KBM-7 (cell line): Measurements from ENCODE around the gene TSPEAR.
"Not testable (repeated sequence)": the region's sequence is repeated elsewhere in the genome, so short reads cannot be mapped to it uniquely, and the experiment has no call there.

Experiments used
- DNase-seq: peaks from one replicate; pipeline ENCODE4 v3.0.0-alpha.2; 2015
- in situ Hi-C: fragments of 300-500 bp; cut with MboI; formaldehyde crosslinking; loops from 2 replicates; pipeline ENCODE4 v1.14.3; 2020; ENCODE audit warnings: low sequenced_read_pairs, low pct_unique_long_range_greater_than_20kb, mixed read lengths

Gene TSPEAR

DNA sequence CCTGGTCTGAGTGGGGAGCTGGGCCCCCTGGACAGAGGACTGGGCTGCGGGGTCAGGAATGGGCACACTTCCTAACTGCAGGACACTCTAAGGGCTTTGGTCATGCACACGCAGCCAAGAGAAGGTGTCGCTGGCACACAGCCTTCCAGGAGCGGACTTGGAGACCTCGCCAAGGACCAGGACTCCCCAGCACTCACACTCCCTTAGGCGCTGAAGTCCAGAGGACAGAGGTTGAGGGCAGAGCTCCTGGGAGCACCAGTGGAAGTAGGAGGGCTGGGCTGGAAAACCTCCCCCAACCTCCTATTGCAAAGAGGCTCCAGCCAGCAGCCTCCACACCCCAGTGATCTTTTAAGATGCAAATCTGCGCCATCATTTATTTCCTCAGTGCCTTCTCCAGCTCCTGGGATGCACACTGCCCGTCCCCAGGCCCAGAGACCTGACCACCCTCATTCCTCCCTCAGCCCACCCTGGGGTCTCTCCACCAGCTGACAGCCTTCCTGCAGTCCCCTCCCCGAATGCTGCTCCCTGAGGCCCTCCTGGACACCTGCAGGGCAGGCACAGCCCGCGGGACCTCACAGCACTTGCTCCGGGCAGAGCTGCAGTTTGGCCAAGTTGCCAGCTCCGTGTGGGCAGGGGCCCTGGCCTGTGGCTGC is 3.0 kb downstream of the TSPEAR start:
- DNase-seq = no peak
- in situ Hi-C loops = no loop called here

DNA sequence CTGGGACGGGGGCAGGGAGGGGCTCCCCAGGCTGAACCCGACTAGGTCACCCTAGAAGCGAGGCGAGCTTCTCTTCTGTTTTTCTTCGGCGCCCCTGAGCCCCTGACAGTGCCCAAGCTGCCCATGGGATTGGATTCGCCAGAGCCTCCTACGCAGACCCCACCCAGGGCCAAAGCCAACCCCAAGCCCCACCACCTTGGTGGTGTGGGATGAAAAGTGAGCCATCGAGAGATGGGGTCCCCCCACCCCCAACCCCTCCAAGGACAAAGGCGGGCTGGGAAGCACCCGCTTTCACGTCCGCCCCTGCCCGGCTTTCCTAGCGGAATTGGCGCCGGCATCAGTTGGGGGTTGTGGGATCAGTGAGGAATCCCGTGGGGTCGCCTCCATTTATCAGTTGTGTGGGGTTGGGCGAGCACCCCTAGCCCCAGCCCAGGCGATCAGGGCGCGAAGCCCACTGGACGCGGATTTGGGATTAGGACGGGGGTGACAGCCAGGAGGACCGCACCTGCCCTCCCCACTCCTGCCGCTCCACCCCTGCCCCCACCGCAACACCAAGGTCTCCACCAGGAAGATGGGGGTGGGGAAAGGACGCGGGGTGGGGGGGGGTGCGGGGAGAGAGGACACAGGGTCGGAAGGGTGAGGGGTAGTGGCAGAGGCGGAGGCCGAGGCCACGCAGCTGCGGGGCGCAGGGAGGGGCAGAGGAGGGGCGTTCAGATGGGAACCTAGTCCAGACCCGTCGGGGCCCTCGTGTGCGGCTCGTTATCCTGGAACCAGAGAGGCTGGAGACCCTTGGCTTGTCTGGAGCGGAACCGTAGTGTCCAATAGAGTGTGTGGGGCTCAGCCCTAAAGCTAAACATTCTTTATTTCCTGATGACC is 4.4 kb downstream of the TSPEAR start:
- no peak for DNase-seq
- in situ Hi-C loops = no loop called here

DNA sequence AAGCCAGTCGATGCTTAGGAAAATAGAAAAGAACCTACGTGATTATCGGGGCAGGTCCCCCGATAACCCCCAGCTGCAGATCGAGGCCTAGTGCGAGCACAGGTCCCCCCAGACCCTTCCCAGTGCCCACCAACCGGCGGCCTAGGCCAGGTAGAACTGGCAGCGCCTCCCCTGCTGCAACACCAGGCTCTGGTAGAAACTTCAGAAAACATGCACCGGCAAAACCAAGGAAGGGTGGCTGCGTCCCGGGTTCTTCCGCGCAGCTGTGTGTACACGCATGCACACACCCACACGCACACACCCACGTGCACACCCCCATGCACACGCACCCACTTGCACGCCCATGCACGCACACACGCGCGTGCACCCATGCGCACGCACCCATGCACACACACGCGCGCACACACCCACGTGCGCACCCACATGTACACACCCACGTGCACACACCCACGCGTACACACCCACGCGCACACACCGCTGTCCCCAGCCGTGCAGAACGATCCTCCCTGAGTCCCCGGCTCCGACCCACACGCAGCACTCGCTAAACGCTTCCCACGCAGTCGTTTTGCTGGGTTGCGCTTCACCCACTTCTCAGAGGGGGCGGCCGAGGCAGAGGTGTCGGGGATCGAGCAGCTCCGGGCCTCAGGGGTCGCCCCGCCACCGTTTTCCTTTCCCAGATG is 5.2 kb downstream of the TSPEAR start:
- in situ Hi-C loops = no loop called here
- no peak for DNase-seq

DNA sequence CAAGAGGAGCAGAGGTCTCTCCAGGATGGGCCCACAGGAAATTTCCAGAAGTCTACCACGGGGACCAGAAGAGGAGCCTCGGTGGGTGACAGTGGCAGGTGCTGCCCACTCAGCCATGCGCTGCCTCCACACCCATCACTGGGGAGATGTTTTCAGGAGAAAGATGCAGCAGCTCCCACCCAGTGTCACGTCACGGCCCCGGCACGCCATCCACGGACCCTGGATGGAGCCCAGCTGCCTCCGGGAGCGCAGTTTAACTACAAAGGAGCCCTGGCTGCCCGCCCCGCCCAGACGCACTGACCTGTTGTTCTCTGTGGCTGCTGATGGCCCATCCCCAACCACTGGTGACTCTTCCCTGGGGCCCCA is 6.8 kb downstream of the TSPEAR start:
- in situ Hi-C loops = no loop called here

DNA sequence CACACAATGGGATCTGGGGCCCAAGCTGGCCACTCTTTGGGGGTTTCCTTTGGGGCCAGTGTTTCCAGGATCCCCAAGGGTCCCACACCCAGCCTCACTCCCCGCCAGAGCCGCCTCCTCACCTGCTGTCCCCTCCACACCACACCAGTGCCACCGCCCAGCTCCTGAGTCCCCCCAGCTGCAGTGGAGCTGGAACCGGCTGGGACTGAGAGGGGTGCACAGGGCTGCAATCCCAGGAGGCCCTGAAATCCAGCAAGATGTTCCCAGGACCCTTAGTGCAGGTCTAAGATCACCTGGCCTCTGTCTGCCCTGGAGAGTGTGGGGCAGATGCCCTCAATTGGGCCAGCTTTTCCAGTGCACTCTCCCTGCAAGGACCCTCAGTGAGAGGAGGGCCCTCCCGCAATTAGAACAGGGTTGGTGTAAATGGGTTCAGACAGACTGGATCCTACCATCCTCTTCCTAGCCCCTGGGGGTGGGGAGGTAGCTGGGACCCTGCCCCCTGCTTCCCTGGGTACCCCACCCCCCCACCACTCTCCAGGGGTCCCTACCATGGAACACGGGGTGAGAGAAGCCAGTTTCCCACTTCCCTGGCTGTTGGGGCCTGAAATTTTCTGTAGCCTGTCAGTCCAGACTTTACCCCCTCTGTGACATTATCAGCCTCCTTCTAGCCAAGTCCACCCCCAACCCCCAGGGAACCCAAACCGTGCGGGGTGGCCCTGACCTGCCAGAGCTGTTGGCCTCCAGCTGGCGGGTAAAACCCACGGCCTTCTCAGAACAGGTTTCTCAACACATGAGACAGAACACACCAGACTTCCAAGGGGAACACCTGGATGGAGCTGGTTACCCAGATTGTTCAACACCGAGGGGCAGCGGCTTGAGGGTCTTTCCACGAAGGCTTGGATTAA is 7.4 kb downstream of the TSPEAR start:
- in situ Hi-C loops = no loop called here
- DNase-seq = no peak

More for the DNA sequence above, 6.8 kb downstream of the TSPEAR start:
- no peak for DNase-seq

GRCh38 chr21:44702973-44703730 is 8.2 kb downstream of the TSPEAR start:
- in situ Hi-C loops = no loop called here
- DNase-seq = no peak

GRCh38 chr21:44702111-44702972 is 9.0 kb downstream of the TSPEAR start:
- DNase-seq = no peak
- in situ Hi-C loops = no loop called here

DNA sequence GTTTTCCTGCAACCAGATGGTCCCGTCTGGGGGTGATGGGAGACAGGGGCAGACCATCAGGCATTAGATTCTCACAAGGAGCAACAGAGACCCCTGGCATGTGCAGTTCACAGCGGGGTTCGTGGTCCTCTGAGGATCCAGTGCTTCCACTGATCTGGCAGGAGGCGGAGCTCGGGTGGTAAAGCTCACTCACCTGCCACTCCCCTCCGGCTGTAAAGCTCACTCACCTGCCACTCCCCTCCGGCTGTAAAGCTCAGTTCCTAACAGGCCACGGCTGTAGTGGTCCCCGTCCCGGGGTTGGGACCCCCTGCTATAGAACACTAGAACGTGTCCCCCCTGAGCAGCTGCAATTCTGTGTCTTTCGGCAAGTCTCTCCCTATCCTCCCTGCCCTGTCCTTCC is 9.8 kb downstream of the TSPEAR start:
- DNase-seq = no peak
- in situ Hi-C loops = no loop called here

- no peak for DNase-seq
- in situ Hi-C loops = no loop called here
Measured at GRCh38 chr21:44701023-44701400, 10.4 kb downstream of the TSPEAR start.

- no peak for DNase-seq
- in situ Hi-C loops = no loop called here
Measured at GRCh38 chr21:44700101-44701022, 11.0 kb downstream of the TSPEAR start.

GRCh38 chr21:44699502-44700001 is 11.8 kb downstream of the TSPEAR start:
- in situ Hi-C loops = no loop called here
- no peak for DNase-seq

DNA sequence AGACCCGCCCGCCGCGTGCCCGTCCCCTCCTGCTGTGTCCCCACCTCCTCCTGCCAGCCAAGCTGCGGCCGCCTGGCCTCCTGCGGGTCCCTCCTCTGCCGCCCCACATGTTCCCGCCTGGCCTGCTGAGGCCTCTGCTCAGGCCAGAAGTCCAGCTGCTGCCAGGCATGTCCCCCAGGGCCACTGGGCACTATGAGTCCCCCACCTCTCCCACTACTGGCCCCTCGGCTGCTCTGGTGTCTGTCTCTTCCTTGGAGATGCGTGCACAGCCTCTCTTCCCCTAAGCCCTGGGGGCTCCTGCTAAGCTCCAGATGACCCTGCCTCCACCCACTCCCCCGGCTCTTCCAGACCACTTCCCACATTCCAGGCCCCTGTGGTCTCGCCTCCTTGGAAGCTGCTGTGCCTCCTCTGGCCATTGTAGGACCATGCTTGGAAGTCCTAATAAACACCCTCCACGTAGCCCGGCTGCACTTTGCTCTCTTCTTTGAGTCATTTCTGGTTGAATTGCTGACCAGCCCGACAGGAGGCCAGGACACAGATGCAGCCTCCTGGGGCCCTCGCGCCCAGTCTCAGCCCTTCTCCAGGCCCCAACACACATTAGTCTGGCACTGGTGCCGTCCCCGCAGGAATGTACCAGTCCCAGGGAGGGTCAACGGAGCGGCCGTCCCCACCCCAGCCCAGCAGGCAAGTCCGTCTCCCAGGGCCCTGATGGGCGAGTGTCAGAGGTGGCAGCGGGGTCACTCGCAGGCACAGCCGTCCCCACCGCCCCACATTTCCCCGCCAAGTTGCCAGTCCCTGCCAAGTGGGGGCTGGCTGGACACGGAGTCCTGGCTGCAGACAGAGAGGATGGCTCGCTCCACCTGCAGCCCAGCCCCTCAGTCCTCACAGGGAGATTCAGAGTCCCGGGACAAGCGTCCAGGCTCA is 13.3 kb downstream of the TSPEAR start:
- in situ Hi-C loops = no loop called here
- no peak for DNase-seq

- in situ Hi-C loops, DNase-seq: not testable (repeated sequence)
Measured at GRCh38 chr21:44697172-44697810, 14.1 kb downstream of the TSPEAR start, which contains the start of gene KRTAP10-12. Gene KRTAP10-12 (plus strand): TSS chr21:44697172. CDS start chr21:44697202, 30 bp downstream.

DNA sequence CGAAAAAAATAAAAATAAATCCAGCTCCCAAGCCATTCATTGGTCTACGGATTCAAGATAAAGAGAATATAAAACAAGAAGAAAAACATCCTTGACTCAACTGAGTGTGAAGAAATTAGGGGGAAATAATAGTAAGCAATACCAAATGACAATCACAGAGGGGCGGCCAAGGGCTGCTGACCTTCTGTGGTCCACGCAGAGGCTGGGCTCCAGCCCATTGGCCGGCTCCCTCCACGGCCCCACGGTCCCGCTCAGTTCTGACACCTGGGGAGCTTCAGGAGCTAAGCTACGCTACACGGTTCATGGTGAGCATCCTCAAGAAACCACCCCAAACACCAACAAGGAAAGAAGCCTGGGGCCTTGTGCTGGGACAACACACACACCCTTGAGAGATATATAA is 14.8 kb downstream of the TSPEAR start:
- in situ Hi-C loops = no loop called here
- no peak for DNase-seq

DNA sequence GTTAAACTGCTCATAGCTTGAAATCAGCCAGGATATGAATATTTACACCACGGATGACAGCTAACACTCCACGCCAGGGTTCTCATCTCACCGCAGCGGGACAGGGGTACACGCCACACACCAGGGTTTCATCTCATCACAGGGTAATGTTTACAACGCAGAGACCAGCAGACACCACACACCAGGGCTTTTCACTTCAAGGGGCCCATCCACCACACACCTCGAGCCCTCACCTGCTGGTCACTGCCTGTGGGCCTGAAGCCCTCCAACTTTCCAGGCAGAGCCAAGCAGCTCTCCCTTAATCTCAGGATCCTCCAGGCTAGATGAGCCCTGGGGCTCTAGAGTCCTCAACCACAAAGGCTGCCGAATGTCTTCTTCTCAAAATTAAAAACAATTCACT is 15.7 kb downstream of the TSPEAR start:
- in situ Hi-C loops = no loop called here
- no peak for DNase-seq
